NCI-H345 treated with DMSO at 0.1 percent for 48 hours (cell line): ENCODE measurements around the gene FECH.
"Not testable (repeated sequence)": the region's sequence is repeated elsewhere in the genome, so short reads cannot be mapped to it uniquely, and the experiment has no call there.

Experiments
- DNase-seq: peaks from one replicate; lab custom pipeline; 2025; ENCODE audit not compliant: unreplicated experiment; lab: John Stamatoyannopoulos, UW

FECH gene

DNA sequence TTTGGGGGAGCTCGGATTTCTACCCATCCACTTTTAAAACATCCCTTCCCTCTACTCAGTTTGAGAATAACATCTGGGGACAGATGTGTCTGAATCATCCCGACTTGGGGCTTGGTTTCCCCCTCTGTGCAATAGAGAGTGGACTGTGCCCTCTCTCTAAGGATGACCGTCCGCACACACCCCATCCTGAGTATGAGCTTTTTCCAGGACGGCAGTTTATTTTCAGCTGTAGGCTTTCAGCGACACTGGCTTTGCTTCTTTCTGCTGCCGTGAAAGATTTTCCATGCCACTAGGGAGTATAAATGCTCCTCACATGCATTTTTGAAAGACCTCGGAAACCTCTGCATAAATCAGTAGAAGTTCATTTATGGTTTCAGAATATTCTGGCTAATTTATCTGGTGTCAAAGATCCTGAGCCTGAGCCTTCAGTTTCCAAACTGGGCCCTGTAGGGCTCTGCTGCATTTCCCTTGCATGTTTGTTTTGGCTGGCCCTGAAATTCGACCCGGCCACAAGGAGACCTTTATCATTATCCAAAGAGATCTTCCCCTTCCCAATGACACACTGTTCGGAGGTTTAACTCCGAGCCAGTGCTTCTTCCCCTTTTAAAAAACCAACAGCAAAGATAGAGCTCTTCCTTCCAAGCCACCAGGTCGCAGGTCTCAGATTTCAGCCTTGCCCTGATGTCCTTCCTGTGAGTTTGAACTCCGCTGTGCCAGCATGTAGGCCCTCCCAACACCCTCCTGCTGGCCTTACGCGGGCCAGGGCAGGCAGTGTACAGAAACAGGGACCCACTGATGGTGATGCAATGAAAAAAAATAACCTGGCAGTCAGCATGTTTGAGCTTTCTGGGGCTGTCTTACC, 53.3 kb downstream of the FECH start:
- DNase-seq: no peak

DNA sequence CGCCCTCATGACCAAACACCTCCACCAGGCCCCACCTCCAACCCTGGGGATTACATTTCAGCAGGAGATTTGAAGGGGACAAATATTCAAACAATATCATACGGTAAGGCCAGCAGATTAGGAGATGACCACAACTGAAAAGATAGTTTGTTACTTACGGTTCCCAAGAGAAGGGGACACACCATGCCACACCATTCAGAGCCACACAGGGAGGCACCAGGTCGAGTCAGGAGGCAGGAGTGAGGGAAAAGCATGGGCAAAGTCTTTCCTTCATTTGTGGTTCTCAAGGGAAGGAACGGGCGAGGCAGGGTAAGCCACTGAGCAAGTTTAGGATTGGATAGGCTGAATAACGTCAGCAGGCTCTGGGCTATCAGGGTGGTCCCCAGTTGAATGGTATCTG, 57.4 kb downstream of the FECH start:
- no peak for DNase-seq

DNA sequence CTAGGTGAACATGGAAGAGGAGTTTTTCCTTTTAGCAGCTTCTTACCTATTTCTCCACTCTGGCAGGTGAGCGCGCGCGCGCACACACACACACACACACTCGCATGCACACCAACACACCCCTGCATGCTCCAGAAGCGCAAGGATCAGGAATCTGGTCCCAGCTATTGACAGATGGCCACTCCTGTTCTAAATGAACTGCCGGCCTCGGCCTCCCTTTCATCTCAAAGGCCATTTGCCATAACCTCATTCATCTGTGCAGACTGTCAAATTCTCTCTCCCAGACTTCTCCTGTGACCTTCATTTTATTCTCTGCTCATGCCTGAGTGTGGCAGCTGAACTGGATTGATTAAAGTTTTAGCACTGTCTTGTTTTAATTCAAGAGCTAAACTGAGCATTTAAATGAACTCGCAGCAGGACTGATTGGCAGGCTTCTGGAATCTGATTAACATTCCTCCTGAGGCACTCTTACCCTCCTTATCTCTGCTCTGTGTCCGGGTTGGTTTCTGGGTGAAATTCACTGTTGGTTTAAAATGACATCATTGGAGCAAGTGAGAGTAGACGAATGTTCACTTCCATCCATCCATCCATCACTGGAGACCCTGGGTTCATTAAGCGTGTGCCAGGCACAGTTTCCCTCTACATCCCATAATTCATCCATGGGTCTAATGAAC, 58.8 kb downstream of the FECH start:
- no peak for DNase-seq

DNA sequence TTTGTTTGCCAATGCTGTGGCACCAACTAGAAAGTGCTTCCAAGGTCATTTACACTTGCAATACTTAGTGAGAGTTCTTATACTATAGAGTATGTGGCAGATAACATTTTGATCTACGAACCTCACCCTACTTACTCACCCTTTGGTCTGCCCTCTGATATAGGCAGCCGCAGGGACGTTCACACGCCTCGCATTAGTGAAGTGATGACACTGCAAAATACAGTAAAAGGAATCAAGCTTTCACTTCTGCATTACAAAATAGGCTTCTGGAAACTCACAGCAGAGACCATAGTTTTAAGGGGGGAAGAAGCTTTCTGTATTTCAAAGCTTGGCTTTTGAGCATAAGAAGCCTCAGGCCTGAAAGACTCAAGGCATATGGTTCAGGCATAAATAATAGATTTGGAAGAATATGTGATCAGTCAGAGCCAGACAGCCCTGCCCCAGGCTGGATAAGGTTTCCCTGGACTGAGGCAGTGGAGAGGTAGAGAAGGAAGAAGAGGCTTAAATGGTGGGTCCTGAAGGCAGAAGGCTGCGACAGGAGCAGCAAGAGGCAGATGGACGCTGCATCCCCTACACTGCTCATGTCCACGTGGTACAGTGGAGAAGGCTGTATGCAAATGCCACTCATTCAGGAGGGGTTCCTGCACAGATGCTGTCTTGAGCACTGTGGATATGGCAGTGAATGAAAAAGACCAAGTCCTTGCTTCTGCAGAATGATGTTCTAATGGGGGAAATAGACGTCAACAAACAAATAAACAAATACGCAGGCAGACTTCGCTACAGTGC, 63.1 kb downstream of the FECH start:
- no peak for DNase-seq

DNA sequence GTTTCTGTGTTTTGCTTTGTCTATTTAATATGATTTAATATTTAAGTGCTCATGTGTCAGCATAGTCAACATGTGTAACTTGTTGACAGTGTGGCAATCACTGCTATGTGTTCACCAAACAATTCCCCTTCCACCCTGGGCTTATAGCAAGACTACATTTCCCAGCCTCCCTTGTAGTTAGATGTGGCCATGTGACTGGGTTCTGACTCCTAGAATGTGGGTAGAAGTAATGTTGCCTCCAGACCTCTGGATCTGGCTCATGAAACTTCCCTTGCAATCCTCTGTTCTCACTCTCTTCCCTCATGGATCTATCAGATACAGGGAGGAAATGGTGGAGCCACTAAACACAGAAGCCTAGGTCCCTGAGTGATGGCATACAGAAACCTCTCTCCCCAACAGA, 64.2 kb downstream of the FECH start:
- DNase-seq: not testable (repeated sequence)

DNA sequence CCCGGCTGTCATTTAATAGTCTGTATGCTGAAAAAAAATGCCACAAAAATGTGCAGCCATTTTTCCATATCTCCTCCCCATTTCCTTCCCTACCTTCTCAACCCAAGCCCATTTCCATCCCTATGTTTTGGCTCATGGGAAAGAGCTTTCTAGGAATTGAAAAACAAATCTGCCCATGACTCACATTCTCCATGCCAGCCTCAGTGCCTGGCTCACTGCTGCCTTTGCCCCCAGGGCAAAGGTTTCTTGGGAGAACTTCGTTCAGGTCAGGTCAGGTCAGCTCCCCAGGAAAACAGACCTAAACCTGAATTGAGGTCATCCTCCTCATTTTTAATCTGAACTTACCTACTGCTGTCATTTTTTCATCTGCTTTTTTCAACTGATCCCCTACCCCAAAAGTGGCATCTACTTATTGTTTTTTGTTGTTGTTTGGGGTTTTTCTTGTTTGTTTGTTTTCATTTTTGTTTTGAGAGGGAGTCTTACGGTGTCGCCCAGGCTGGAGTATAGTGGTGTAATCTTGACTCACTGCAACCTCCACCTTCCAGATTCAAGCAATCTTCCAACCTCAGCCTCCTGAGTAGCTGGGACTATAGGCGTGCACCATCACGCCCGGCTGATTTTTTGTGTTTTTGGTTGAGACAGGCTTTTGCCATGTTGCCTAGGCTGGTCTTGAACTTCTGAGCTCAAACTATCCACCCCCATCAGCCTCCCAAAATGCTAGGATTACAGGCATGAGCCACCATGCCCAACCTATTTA, 66.7 kb downstream of the FECH start:
- DNase-seq: no peak

DNA sequence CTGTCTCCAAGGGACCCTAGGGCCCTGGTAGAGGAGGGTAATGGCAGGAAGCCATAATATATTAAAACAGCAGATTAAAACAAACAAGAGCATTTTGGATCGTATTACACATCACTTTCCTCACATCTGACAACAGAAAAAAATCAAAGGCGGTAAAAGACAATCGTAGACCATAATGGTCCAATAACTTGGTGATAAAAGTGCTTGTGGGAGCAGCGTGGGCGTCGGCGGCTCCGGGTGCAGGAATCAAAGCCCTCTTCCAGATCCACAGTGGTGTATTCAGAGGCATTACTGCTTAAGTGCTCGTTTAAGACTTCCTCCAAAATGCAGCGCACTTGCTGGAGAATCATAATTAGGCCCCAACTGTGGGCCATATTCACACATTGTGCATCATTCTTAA, 68.0 kb downstream of the FECH start:
- DNase-seq: no peak

DNA sequence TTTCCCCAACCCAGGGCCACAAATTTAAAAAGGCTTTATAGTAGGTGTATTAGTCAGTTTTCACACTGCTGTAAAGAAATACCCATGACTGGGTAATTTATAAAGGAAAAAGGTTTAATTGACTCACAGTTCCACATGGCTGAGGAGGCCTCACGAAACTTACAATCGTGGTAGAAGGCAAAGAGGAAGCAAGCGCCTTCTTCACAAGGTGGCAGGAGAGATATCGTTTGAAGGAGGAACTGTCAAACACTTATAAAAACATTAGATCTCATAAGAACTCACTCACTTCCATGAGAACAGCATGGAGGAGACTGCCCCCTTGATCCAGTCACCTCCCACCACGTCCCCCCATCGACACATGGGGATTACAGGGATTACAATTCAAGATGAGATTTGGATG, 70.4 kb downstream of the FECH start:
- no peak for DNase-seq

DNA sequence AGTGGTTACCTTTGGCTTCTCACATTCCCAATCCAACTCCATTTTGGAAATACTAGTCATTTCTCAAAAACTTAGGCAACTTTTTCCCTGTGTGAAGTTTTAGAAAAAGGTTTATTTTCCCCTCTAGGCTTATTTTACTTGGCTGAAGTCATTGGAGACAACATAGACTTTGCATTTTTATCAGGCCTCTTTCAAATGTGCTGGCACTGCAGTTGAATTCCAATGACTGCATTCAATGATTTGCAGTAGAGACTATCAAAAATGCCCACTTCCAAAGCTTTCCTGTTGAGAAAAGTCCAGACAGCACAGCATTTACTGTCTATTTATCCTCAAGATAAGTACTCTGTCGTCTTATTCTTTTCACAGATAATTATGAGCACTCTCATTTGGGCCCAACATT, 81.3 kb downstream of the FECH start:
- no peak for DNase-seq

DNA sequence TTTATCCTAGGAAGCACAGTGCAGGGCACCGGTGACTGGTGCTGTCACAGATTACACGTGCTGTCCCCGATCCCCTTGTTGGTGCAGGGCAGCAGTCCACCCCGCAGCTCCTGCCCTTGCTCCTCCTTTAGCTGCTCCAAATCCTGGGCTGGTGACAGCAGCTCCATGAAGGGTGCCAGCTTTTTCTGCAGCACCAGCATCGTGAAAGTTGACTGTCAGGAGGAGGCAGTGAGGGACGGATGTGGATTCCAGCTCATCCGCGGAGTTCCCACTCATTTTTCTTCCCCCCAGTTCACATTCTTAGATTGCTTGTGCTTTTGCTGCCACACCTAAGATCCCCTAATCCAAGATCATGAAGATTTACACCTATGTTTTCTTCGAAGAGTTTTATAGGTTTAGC, 83.9 kb downstream of the FECH start:
- no peak for DNase-seq

DNA sequence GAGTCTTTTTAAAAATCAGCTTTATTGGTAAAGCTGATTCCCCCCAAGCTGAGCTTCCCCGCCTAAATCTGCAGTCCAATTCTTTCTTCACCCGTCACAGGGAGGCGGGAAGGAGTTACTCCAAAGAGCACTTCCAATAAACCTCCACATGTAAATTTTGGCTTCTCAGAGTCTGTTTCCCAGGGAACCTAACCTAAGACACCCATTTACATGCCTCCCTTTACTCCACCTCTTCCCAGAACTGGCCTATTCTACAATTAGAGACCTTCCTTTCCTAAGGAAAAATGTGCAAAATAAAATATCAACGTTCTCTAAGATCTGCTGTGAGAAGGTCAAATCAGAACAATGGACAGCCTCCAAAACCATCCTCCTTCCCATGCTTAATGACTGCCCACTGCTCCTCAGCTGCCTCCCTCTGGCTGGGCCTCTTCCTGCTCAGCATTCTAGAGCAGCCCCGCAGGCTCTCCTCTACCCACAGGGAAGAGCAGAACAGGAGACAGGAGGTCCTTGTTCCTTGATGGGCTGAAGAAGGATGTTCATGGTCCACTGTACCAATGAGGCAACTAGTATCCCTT, 87.7 kb downstream of the FECH start:
- no peak for DNase-seq
